GM12874 (cell line): Measurements from ENCODE around the gene TMEM190.

Experiments used
- CTCF ChIP-seq: IDR thresholded peaks from 2 replicates; pipeline ENCODE4 v1.5.1; 2011; ENCODE audit warnings: low read depth, mild to moderate bottlenecking, control low read depth, low read length, moderate library complexity; ENCODE audit not compliant: insufficient read depth

The TMEM190 gene

GRCh38 chr19:55348317-55349034 lies 28.1 kb upstream of the TMEM190 start:
- no peak for TF ChIP-seq CTCF

- no peak for TF ChIP-seq CTCF
Observed at GRCh38 chr19:55350620-55351315, 25.9 kb upstream of the TMEM190 start.

GRCh38 chr19:55352040-55352439 lies 24.6 kb upstream of the TMEM190 start:
- TF ChIP-seq CTCF: no peak

GRCh38 chr19:55352549-55353145 lies 24.0 kb upstream of the TMEM190 start:
- TF ChIP-seq CTCF: no peak

- TF ChIP-seq CTCF: no peak
Observed at GRCh38 chr19:55353356-55353802, 23.2 kb upstream of the TMEM190 start.

- no peak for TF ChIP-seq CTCF
Observed at GRCh38 chr19:55353803-55354697, 22.6 kb upstream of the TMEM190 start.

- no peak for TF ChIP-seq CTCF
Observed at GRCh38 chr19:55354698-55355212, 21.9 kb upstream of the TMEM190 start, which contains the start of gene COX6B2. COX6B2 (minus strand) TSS chr19:55354719; CDS start chr19:55354521, 198 bp downstream.
